RKO (cell line): ENCODE data around the gene CADM1.
A peak's percentile ranks its signal among the peaks of the same experiment; 100 is the strongest.

ENCODE experiments used
- DNase-seq: peaks from one replicate; pipeline ENCODE4 v3.0.0-alpha.2; 2016; ENCODE audit warnings: low spot score

The CADM1 gene

GRCh38 chr11:115244758-115245157 lies 259.5 kb downstream of the CADM1 start:
- DNase-seq, result no peak

GRCh38 chr11:115244296-115244695 lies 259.9 kb downstream of the CADM1 start:
- DNase-seq, result no peak

- no peak for DNase-seq
These were observed 261.2 kb downstream of the CADM1 start for GRCh38 chr11:115242982-115243381.

GRCh38 chr11:115241899-115242298 lies 262.3 kb downstream of the CADM1 start:
- DNase-seq, result no peak

GRCh38 chr11:115238791-115239190 lies 265.4 kb downstream of the CADM1 start:
- no peak for DNase-seq

GRCh38 chr11:115238086-115238485 lies 266.1 kb downstream of the CADM1 start:
- DNase-seq, result no peak

GRCh38 chr11:115237578-115237977 lies 266.6 kb downstream of the CADM1 start:
- DNase-seq, result no peak

GRCh38 chr11:115234794-115235193 lies 269.4 kb downstream of the CADM1 start:
- DNase-seq, result no peak

- peak; percentile 16 for DNase-seq
These were observed 277.7 kb downstream of the CADM1 start for GRCh38 chr11:115226556-115226955.

- no peak for DNase-seq
These were observed 279.7 kb downstream of the CADM1 start for GRCh38 chr11:115224551-115224950.

GRCh38 chr11:115222863-115223530 lies 281.2 kb downstream of the CADM1 start:
- no peak for DNase-seq

- peak; percentile 73 for DNase-seq
These were observed 281.9 kb downstream of the CADM1 start for GRCh38 chr11:115222218-115222862.

- DNase-seq, result no peak
These were observed 282.6 kb downstream of the CADM1 start for GRCh38 chr11:115221461-115222069.

GRCh38 chr11:115220911-115221310 lies 283.3 kb downstream of the CADM1 start:
- no peak for DNase-seq

GRCh38 chr11:115220423-115220822 lies 283.8 kb downstream of the CADM1 start:
- DNase-seq, result no peak

GRCh38 chr11:115219376-115219775 lies 284.8 kb downstream of the CADM1 start:
- no peak for DNase-seq

GRCh38 chr11:115217726-115218311 lies 286.4 kb downstream of the CADM1 start:
- DNase-seq, result no peak

- DNase-seq, result peak; percentile 45
These were observed 288.3 kb downstream of the CADM1 start for GRCh38 chr11:115215694-115216617.

- DNase-seq, result no peak
These were observed 289.5 kb downstream of the CADM1 start for GRCh38 chr11:115214644-115215234.

GRCh38 chr11:115213007-115213406 lies 291.2 kb downstream of the CADM1 start:
- no peak for DNase-seq

- DNase-seq, result no peak
These were observed 295.4 kb downstream of the CADM1 start for GRCh38 chr11:115208808-115209259.
